Left colon (tissue), 2 donors: ENCODE data around the gene VCPKMT. TPM values are rescaled to one million over a fixed set of nuclear protein-coding genes. Genes with fewer than 3 reads are reported as not detected.

Experiments used
- total RNA-seq, 2 donors: library from RNA; stranded (reverse); fragmentation: NEBNext Ultra II Directional; extraction: Animal tissue kit (Norgen Biotek cat#: 25700); gene quantifications; one replicate each; pipeline ENCODE4 v1.2.1, GENCODE V29; 2021
- donor health status: DM: no; HTN: no; CAD: no.
- donor health status: DM: yes; HTN: yes; CAD: no.

VCPKMT gene
- total RNA-seq, 2 donors from 2014 or later = 4.3 to 5.4 TPM

Other genes with a start within 250 kb of the VCPKMT start
- 100 to 1,000 TPM; 131 to 161 TPM for gene ARF6, start 223.5 kb downstream of the VCPKMT start, total RNA-seq
- 10 to 100 TPM; 34.2 to 50.3 TPM for gene SOS2, start 115.0 kb upstream of the VCPKMT start, total RNA-seq
- 1 to 10 TPM; 9.0 to 9.4 TPM for gene L2HGDH, start 195.7 kb upstream of the VCPKMT start, total RNA-seq
- 10 to 100 TPM; 21.0 to 24.7 TPM for gene DMAC2L, start 195.8 kb upstream of the VCPKMT start, total RNA-seq